ACC112 (cell line): ENCODE results near the gene STON1.
A peak's percentile ranks its signal among the peaks of the same experiment; 100 is the strongest.
"Not testable (repeated sequence)": the region's sequence is repeated elsewhere in the genome, so short reads cannot be mapped to it uniquely, and the experiment has no call there.

Source experiments
- H2AFZ ChIP-seq: fragments of 200-600 bp; sonication (generic); one replicate; pipeline ENCODE4 v1.6.0; 2017; ENCODE audit warnings: antibody characterized with exemption, low read length; ENCODE audit not compliant: unreplicated experiment
- H3K27ac ChIP-seq: fragments of 200-600 bp; sonication (generic); 2 replicates; pipeline ENCODE4 v1.5.1; 2014; ENCODE audit warnings: low read depth, mild to moderate bottlenecking, antibody characterized with exemption, low read length, moderate library complexity
- H3K27me3 ChIP-seq: fragments of 200-600 bp; sonication (generic); 2 replicates; pipeline ENCODE4 v1.6.1; 2014; ENCODE audit warnings: mild to moderate bottlenecking, antibody characterized with exemption, low read length, moderate library complexity, mixed read lengths; ENCODE audit not compliant: insufficient read depth
- H3K36me3 ChIP-seq: fragments of 200-600 bp; sonication (generic); 2 replicates; pipeline ENCODE4 v1.6.1; 2016; ENCODE audit warnings: mild to moderate bottlenecking, antibody characterized with exemption, low read length, moderate library complexity, mixed read lengths; ENCODE audit not compliant: insufficient read depth
- H3K4me1 ChIP-seq: fragments of 200-600 bp; sonication (generic); one replicate; pipeline ENCODE4 v1.6.1; 2016; ENCODE audit warnings: low read length, mixed read lengths; ENCODE audit not compliant: insufficient read depth, unreplicated experiment, control insufficient read depth
- H3K4me3 ChIP-seq: fragments of 200-600 bp; sonication (generic); 2 replicates; pipeline ENCODE4 v1.5.1; 2014; ENCODE audit warnings: mild to moderate bottlenecking, low read depth, low read length
- H3K79me2 ChIP-seq: fragments of 200-600 bp; sonication (generic); one replicate; pipeline ENCODE4 v1.6.0; 2016; ENCODE audit warnings: low read length; ENCODE audit not compliant: control insufficient read depth, unreplicated experiment, insufficient read depth

Gene STON1

GRCh38 chr2:48508461-48509124, 21.4 kb upstream of the STON1 start:
- Histone ChIP-seq H2AFZ (peak overlapping the region; percentile 19), H3K4me3 (no peak overlapping the region), H3K27ac (peak overlapping the region; percentile 86), H3K79me2 (no peaks in the 10 kb centered on the region), H3K4me1 (peaks cover 29% of the 10 kb centered on the region), H3K36me3 (peaks cover 5% of the 10 kb centered on the region; the same call in 1 of the 2 replicates), H3K27me3 (no peaks in the 10 kb centered on the region)

GRCh38 chr2:48510329-48510728, 19.6 kb upstream of the STON1 start:
- peaks cover 38% of the 10 kb centered on the region for H3K4me1 ChIP-seq
- H3K4me3 ChIP-seq, result peak overlapping the region; percentile 4; the same call in 1 of the 2 replicates
- peak overlapping the region; percentile 17 for H2AFZ ChIP-seq
- H3K36me3 ChIP-seq, result peaks cover 5% of the 10 kb centered on the region; the same call in 1 of the 2 replicates
- H3K27ac ChIP-seq, result peak overlapping the region; percentile 86
- no peaks in the 10 kb centered on the region for H3K79me2 ChIP-seq
- no peaks in the 10 kb centered on the region for H3K27me3 ChIP-seq

GRCh38 chr2:48511849-48512470, 18.0 kb upstream of the STON1 start:
- H3K4me3 ChIP-seq, result no peak overlapping the region
- no peaks in the 10 kb centered on the region for H3K27me3 ChIP-seq
- H3K79me2 ChIP-seq, result no peaks in the 10 kb centered on the region
- H3K36me3 ChIP-seq, result peaks cover 5% of the 10 kb centered on the region; the same call in 1 of the 2 replicates
- H3K27ac ChIP-seq, result no peak overlapping the region
- H2AFZ ChIP-seq, result no peak overlapping the region
- H3K4me1 ChIP-seq, result peaks cover 42% of the 10 kb centered on the region

- H3K36me3 ChIP-seq, result peaks cover 5% of the 10 kb centered on the region; the same call in 1 of the 2 replicates
- H3K27me3 ChIP-seq, result no peaks in the 10 kb centered on the region
- H2AFZ ChIP-seq, result no peak overlapping the region
- no peak overlapping the region for H3K4me3 ChIP-seq
- H3K27ac ChIP-seq, result no peak overlapping the region
- no peaks in the 10 kb centered on the region for H3K79me2 ChIP-seq
- peaks cover 42% of the 10 kb centered on the region for H3K4me1 ChIP-seq
Observed at GRCh38 chr2:48512571-48512970, 17.4 kb upstream of the STON1 start.

- Histone ChIP-seq H3K36me3 (peaks cover 5% of the 10 kb centered on the region; the same call in 1 of the 2 replicates), H3K79me2 (no peaks in the 10 kb centered on the region), H2AFZ (peak overlapping the region; percentile 78), H3K27ac (peak overlapping the region; percentile 42), H3K27me3 (no peaks in the 10 kb centered on the region), H3K4me1 (peaks cover 29% of the 10 kb centered on the region), H3K4me3 (peak overlapping the region; percentile 42)
Observed at GRCh38 chr2:48514348-48515003, 15.5 kb upstream of the STON1 start.

GRCh38 chr2:48515513-48515985, 14.4 kb upstream of the STON1 start:
- no peaks in the 10 kb centered on the region for H3K79me2 ChIP-seq
- peaks cover 5% of the 10 kb centered on the region; the same call in 1 of the 2 replicates for H3K36me3 ChIP-seq
- no peak overlapping the region for H2AFZ ChIP-seq
- H3K27me3 ChIP-seq, result no peaks in the 10 kb centered on the region
- H3K27ac ChIP-seq, result no peak overlapping the region
- peaks cover 18% of the 10 kb centered on the region for H3K4me1 ChIP-seq
- peak overlapping the region; percentile 42; the same call in 1 of the 2 replicates for H3K4me3 ChIP-seq

GRCh38 chr2:48519593-48519992, 10.4 kb upstream of the STON1 start:
- Histone ChIP-seq H2AFZ (no peak overlapping the region), H3K4me3 (no peak overlapping the region), H3K36me3 (no peaks in the 10 kb centered on the region), H3K27ac (no peak overlapping the region), H3K79me2 (no peaks in the 10 kb centered on the region), H3K27me3 (no peaks in the 10 kb centered on the region), H3K4me1 (peaks cover 11% of the 10 kb centered on the region)

- H3K4me3 ChIP-seq, H3K79me2 ChIP-seq, H3K27ac ChIP-seq, H2AFZ ChIP-seq, H3K27me3 ChIP-seq, H3K4me1 ChIP-seq, H3K36me3 ChIP-seq: not testable (repeated sequence)
Observed at GRCh38 chr2:48524756-48525155, 5.2 kb upstream of the STON1 start.

- Histone ChIP-seq H2AFZ (no peak overlapping the region), H3K4me1 (no peaks in the 10 kb centered on the region), H3K79me2 (no peaks in the 10 kb centered on the region), H3K36me3 (no peaks in the 10 kb centered on the region), H3K27ac (no peak overlapping the region), H3K4me3 (no peak overlapping the region), H3K27me3 (no peaks in the 10 kb centered on the region)
Observed at GRCh38 chr2:48525269-48525943, 4.5 kb upstream of the STON1 start.

- no peaks in the 10 kb centered on the region for H3K27me3 ChIP-seq
- H3K4me3 ChIP-seq, result no peak overlapping the region
- no peaks in the 10 kb centered on the region for H3K36me3 ChIP-seq
- peaks cover 5% of the 10 kb centered on the region for H3K4me1 ChIP-seq
- H2AFZ ChIP-seq, result no peak overlapping the region
- no peaks in the 10 kb centered on the region for H3K79me2 ChIP-seq
- no peak overlapping the region for H3K27ac ChIP-seq
Observed at GRCh38 chr2:48527226-48527885, 2.6 kb upstream of the STON1 start.
